ENCODE results near the gene PPM1H. TPM values are rescaled to one million over a fixed set of nuclear protein-coding genes. Genes with fewer than 3 reads are reported as not detected.
A peak's percentile ranks its signal among the peaks of the same experiment; 100 is the strongest.

Gene PPM1H
- total RNA-seq, 2 experiments from 2014 or later = 0.07 TPM; not detected in 1

DNA sequence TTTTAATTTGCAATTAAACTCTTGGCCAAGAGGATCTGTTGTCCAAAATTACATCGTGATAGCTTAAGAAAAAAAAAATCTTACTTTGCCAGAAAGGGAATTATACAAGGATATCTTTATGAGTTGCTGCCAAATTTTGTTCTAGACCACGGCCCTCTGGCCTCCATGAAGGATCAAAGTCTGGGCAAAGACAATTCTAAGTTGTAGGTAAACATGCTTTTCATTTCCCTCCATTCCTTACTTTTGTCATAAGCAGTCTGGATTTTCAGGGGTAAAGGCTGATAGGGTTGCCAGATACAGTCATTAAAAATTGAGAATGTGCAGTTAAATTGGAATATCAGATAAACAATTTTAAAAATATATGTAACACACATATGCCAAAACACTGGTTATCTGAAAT lies 333.2 kb downstream of the PPM1H start:
- peaks cover 11% of the 10 kb centered on the region for H3K36me3 Mint-ChIP-seq (ENCODE audit: low read depth)
- H3K4me1 Mint-ChIP-seq (ENCODE audit: low read depth) = peaks cover 36% of the 10 kb centered on the region
- H3K9me3 Mint-ChIP-seq = no peaks in the 10 kb centered on the region
- intact Hi-C loops (cut with micrococcal nuclease) = loop anchor here (2.0 to 5.0 kb wide), 3 partner anchors 41 to 341 kb away; partner anchors contain the start of gene USP15
- TF ChIP-seq, protein P1, sequence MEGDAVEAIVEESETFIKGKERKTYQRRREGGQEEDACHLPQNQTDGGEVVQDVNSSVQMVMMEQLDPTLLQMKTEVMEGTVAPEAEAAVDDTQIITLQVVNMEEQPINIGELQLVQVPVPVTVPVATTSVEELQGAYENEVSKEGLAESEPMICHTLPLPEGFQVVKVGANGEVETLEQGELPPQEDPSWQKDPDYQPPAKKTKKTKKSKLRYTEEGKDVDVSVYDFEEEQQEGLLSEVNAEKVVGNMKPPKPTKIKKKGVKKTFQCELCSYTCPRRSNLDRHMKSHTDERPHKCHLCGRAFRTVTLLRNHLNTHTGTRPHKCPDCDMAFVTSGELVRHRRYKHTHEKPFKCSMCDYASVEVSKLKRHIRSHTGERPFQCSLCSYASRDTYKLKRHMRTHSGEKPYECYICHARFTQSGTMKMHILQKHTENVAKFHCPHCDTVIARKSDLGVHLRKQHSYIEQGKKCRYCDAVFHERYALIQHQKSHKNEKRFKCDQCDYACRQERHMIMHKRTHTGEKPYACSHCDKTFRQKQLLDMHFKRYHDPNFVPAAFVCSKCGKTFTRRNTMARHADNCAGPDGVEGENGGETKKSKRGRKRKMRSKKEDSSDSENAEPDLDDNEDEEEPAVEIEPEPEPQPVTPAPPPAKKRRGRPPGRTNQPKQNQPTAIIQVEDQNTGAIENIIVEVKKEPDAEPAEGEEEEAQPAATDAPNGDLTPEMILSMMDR (IDR thresholded peaks at IDR 0.05) = no peak
- POLR2A ChIA-PET = interaction anchor here (0.8 to 2.4 kb wide), 6 partner anchors 8 to 191 kb away, joined by 3 to 10 read pairs (median 4); no protein-coding TSS in a partner anchor
- no peaks in the 10 kb centered on the region for H3K27me3 Mint-ChIP-seq
- no peak for DNase-seq
- no peak for ATAC-seq
- CTCF ChIA-PET = interaction anchor here (1.0 to 2.6 kb wide), 2 partner anchors 193 to 196 kb away, joined by 3 to 15 read pairs; no protein-coding TSS in a partner anchor
- H3K4me3 Mint-ChIP-seq = peak overlapping the region; percentile 95
- peak overlapping the region; percentile 98 for H3K27ac Mint-ChIP-seq

- DNase-seq (no peak), ATAC-seq (no peak)
- CTCF ChIA-PET = interaction anchor here (1.3 kb wide), 1 partner anchor 18 kb away, joined by 5 read pairs; no protein-coding TSS in a partner anchor
- TF ChIP-seq, protein P1 (IDR thresholded peaks at IDR 0.05) = no peak
- H3K27ac Mint-ChIP-seq = no peak overlapping the region
- peaks cover 10% of the 10 kb centered on the region for H3K36me3 Mint-ChIP-seq (ENCODE audit: low read depth)
- H3K4me1 Mint-ChIP-seq (ENCODE audit: low read depth) = peaks cover 19% of the 10 kb centered on the region
- intact Hi-C loops (cut with micrococcal nuclease) = loop anchor here (5.0 kb wide), 2 partner anchors 42 to 192 kb away; no protein-coding TSS in a partner anchor
- H3K4me3 Mint-ChIP-seq = no peak overlapping the region
- POLR2A ChIA-PET = no interaction called here
- no peaks in the 10 kb centered on the region for H3K9me3 Mint-ChIP-seq
- H3K27me3 Mint-ChIP-seq = no peaks in the 10 kb centered on the region
Observed at GRCh38 chr12:62599854-62600437, 335.0 kb downstream of the PPM1H start.

DNA sequence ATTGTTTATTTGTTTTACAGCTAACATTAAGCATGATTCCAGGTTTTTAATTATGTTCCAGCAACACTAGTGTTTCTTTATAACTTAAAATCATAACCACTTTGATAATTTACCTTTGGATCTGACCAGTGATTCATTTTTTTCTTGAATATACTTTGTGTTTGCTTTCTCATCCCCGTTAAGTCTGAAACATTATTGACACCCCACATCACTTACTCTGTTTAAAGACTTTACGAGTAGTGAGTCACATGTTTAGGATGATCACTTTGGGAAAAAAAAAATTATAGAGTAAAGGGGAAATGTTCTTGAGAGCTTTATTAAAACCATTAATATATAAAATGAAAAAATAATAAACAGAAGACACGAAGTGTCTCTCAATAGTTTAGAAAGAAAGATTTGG lies 336.1 kb downstream of the PPM1H start:
- Mint-ChIP-seq H3K9me3 (no peaks in the 10 kb centered on the region), H3K27ac (no peak overlapping the region), H3K4me1 (ENCODE audit: low read depth) (peaks cover 11% of the 10 kb centered on the region), H3K36me3 (ENCODE audit: low read depth) (peaks cover 3% of the 10 kb centered on the region), H3K4me3 (no peak overlapping the region), H3K27me3 (no peaks in the 10 kb centered on the region)
- ATAC-seq (no peak), DNase-seq (no peak)
- ChIA-PET CTCF (interaction anchor here (1.0 kb wide), 1 partner anchor 195 kb away, joined by 4 read pairs; no protein-coding TSS in a partner anchor), POLR2A (no interaction called here)
- intact Hi-C loops (cut with micrococcal nuclease) = no loop called here
- TF ChIP-seq, protein P1 (IDR thresholded peaks at IDR 0.05) = no peak

DNA sequence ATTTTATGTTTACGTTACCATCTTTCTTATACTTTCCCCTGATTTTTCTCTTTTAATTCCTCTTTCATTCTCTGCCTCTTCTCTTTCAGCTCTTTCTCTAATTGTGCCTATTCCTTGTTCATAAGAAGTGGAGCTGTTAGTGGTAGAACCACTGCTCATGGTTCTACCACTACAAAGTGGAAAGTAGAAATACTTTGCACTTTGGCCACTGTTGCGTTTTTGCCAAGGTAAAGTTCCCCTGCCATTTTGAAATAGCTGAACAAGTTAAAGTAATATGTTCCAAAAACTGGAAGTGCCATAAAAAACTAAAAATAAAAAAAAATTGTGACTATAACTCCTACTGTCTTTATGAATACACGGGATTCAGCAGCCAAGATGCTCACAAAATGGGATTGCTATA lies 337.7 kb downstream of the PPM1H start:
- H3K27ac Mint-ChIP-seq = no peak overlapping the region
- TF ChIP-seq, protein P1 (IDR thresholded peaks at IDR 0.05) = no peak
- H3K9me3 Mint-ChIP-seq = no peaks in the 10 kb centered on the region
- no peaks in the 10 kb centered on the region for H3K27me3 Mint-ChIP-seq
- H3K36me3 Mint-ChIP-seq (ENCODE audit: low read depth) = peaks cover 2% of the 10 kb centered on the region
- POLR2A ChIA-PET = no interaction called here
- CTCF ChIA-PET = no interaction called here
- DNase-seq (no peak), ATAC-seq (no peak)
- no peak overlapping the region for H3K4me3 Mint-ChIP-seq
- intact Hi-C loops (cut with micrococcal nuclease) = no loop called here
- H3K4me1 Mint-ChIP-seq (ENCODE audit: low read depth) = peaks cover 11% of the 10 kb centered on the region

Small RNAs within 50 kb of the gene (microRNA-seq; reads per million reads assigned to microRNA genes)
- 38,285 reads per million, percentile 99 among the genes with 10 or more reads in this experiment for gene MIRLET7I (ENCODE audit: borderline microRNAs expressed, borderline replicate concordance)

Other genes starting within 250 kb of the PPM1H start
- gene AVPR1A, start 216.1 kb upstream of the PPM1H start, total RNA-seq = not detected

All from activated CD8-positive, alpha-beta T cell treated with anti-CD3 and anti-CD28 coated beads for 36 hours (primary cell).